Esophagus muscularis mucosa (tissue), 4 donors: Measurements from ENCODE around the gene VARS1. TPM values are rescaled to one million over a fixed set of nuclear protein-coding genes. Genes with fewer than 3 reads are reported as not detected.

Experiments
- DNase-seq: peaks from one replicate; pipeline ENCODE4 v3.0.0-alpha.2; 2017; ENCODE audit errors: extremely low spot score
- H3K27ac ChIP-seq, 4 donors: fragments of 200-600 bp; sonication (generic); replicated peaks in 1 of 4; 1 replicate in 3 of 4; 2 replicates in 1 of 4; pipeline ENCODE4 v1.5.1; 2016 to 2019; ENCODE audit warnings: mild to moderate bottlenecking in 1 of 4
- H3K27me3 ChIP-seq, 4 donors: fragments of 200-600 bp; sonication (generic); one replicate each; pipeline versions ENCODE4 v1.5.1 to v1.6.0; 2016 to 2019
- H3K36me3 ChIP-seq, 4 donors: fragments of 200-600 bp; sonication (generic); one replicate each; pipeline ENCODE4 v1.5.1; 2016 to 2019
- H3K4me1 ChIP-seq, 4 donors: fragments of 200-600 bp; sonication (generic); one replicate each; pipeline ENCODE4 v1.5.1; 2016 to 2019
- H3K4me3 ChIP-seq, 4 donors: fragments of 200-600 bp; sonication (generic); 1 replicate in 2 of 4; 2 replicates in 2 of 4; pipeline ENCODE4 v1.5.1; 2016 to 2019; ENCODE audit warnings: mild to moderate bottlenecking in 4 of 4, moderate library complexity in 1 of 4
- H3K9me3 ChIP-seq, 4 donors: fragments of 200-600 bp; sonication (generic); 1 replicate in 3 of 4; 2 replicates in 1 of 4; pipeline ENCODE4 v1.5.1; 2016 to 2019
- EP300 ChIP-seq: sonication (generic); formaldehyde crosslinking; IDR thresholded peaks from one replicate; pipeline ENCODE4 v1.6.1; 2017; ENCODE audit warnings: antibody characterized with exemption
- POLR2A ChIP-seq: fragments of 450-650 bp; IDR thresholded peaks from one replicate; pipeline ENCODE4 v1.6.1; 2017; ENCODE audit warnings: antibody characterized with exemption, moderate library complexity, mild to moderate bottlenecking, low read depth
- POLR2AphosphoS5 ChIP-seq, 2 donors: sonication (generic); formaldehyde crosslinking; IDR thresholded peaks; one replicate each; pipeline ENCODE4 v1.6.1; 2017; ENCODE audit warnings: antibody characterized with exemption in 2 of 2
- WGBS: methylation state at CpG from one replicate; pipeline ENCODE4 v1.1.5; 2018; 5-methylcytosine and 5-hydroxymethylcytosine counted together
- intact Hi-C: fragments of 100-400 bp; cut with DNase I; formaldehyde crosslinking; loops from one replicate; pipeline ENCODE4 v1.15.1; 2023
- total RNA-seq, 4 donors: library from RNA; depleted of rRNA; stranded (reverse); fragments of >200 nt; gene quantifications; one replicate each; pipeline versions ENCODE4 v1.1.0 to v1.2.1, GENCODE V29; 2016
- TF ChIP-seq, protein P1 (sequence below), 3 experiments: fragments of 200-600 bp in 2 of 3; fragments of 450-650 bp in 1 of 3; sonication (generic) in 2 of 3; IDR thresholded peaks; one replicate each; pipeline ENCODE4 v1.5.1; 2017 to 2019; ENCODE audit warnings: antibody characterized with exemption in 3 of 3, mild to moderate bottlenecking in 2 of 3, moderate library complexity in 1 of 3

Gene VARS1
- total RNA-seq, 4 donors from 2014 or later, result 25.0 to 53.2 (median 34.8) TPM

DNA sequence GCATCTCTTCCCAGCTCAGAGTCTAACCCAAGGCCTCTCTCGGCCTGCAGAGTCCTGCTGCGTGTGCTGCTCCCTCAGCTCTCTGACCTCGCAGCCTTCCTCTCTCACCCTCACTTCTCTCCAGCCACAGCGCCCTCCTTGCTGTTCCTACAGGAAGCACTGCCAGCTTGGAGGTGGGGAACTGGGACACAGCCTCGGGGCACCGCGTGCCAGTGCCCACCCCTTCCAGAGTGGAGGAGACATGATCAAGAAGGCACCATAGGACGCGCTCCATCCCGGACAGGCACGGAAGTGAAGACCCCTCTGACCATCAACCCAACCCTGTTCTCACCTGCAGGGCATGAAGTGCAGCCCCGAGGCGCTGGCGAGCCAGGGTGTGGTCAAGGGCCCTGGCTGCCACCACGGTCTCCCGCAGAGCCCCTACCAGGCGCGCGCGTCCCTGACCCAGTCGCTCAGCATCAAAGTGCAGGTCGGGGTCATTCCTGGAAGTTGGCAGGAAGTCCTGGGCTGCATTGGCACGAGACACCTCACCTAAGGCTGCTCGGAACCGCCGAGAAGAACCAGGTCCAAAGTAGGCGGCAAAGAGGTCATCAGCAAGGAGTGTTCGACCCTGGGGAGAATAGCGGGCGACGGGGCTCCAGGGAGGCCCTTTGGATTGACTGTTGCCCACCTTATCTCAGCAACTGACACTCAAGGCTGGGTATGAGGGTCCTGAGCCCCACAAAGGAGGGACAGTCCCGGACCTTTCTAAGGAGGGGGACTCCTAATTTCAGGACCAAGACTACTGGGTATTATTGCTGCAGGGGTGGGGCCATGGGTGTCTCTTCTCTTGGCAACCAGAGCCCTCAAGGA is 19.7 kb downstream of the VARS1 start:
- WGBS, result 91% methylated on average over 26 of the region's 32 CpGs
- TF ChIP-seq POLR2A (no peak), EP300 (no peak), POLR2AphosphoS5 (IDR thresholded peaks at IDR 0.05) (no peak)
- no peak for DNase-seq
- Histone ChIP-seq H3K4me3 (no peak overlapping the region), H3K36me3 (peaks cover 21 to 32% (median 26%) of the 10 kb centered on the region in 4 donors), H3K4me1 (peaks cover 12 to 22% (median 16%) of the 10 kb centered on the region in 4 donors), H3K27ac (no peak overlapping the region), H3K27me3 (no peaks in the 10 kb centered on the region), H3K9me3 (no peaks in the 10 kb centered on the region)
- intact Hi-C loops, result no loop called here

DNA sequence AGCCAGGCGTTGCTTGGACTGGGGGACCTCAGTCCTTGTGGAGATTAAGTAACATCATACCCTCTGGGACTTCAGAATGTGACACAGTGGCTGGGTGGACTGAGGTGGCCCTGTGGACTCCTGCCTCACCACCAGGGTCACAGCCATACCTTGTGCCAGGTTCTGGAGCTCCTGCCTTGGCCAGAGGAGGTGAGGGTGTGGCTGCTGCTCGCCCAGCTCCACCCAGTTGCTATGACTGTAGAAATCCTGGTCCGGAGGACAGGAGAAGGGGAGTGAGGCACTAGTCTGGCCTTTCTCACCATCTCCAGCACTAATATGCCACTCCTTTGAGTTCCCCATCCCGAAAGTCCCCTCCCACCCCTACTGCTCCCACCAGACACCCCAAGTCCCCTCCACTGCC is 20.4 kb downstream of the VARS1 start:
- TF ChIP-seq POLR2A, result no peak
- TF ChIP-seq, protein P1, sequence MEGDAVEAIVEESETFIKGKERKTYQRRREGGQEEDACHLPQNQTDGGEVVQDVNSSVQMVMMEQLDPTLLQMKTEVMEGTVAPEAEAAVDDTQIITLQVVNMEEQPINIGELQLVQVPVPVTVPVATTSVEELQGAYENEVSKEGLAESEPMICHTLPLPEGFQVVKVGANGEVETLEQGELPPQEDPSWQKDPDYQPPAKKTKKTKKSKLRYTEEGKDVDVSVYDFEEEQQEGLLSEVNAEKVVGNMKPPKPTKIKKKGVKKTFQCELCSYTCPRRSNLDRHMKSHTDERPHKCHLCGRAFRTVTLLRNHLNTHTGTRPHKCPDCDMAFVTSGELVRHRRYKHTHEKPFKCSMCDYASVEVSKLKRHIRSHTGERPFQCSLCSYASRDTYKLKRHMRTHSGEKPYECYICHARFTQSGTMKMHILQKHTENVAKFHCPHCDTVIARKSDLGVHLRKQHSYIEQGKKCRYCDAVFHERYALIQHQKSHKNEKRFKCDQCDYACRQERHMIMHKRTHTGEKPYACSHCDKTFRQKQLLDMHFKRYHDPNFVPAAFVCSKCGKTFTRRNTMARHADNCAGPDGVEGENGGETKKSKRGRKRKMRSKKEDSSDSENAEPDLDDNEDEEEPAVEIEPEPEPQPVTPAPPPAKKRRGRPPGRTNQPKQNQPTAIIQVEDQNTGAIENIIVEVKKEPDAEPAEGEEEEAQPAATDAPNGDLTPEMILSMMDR (IDR thresholded peaks at IDR 0.05), result no peak
- no peak for TF ChIP-seq POLR2AphosphoS5 (IDR thresholded peaks at IDR 0.05)
- TF ChIP-seq EP300, result no peak
- intact Hi-C loops, result no loop called here
- Histone ChIP-seq H3K27me3 (no peaks in the 10 kb centered on the region), H3K4me1 (peaks cover 12 to 22% (median 16%) of the 10 kb centered on the region in 4 donors), H3K27ac (no peak overlapping the region), H3K9me3 (no peaks in the 10 kb centered on the region), H3K4me3 (no peak overlapping the region), H3K36me3 (peaks cover 16 to 25% (median 20%) of the 10 kb centered on the region in 4 donors)
- DNase-seq, result no peak
- 85% methylated on average over 4 of the region's 4 CpGs for WGBS

DNA sequence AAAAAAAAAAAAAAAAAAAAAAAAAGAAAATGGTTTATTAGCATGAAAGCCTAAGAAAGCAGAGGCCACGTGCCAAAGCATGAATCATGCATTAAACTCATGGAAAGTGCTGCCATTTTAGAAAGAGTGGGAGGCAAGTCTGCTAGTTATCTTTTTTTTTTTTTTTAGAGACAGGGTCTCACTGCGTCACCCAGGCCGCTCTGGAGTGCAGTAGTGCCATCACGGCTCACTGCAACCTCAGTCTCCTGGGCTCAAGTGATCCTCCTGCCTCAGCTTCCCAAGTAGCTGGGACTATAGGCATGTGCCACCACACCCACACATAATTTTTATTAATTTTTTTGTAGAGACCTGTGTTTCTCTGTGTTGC is 23.6 kb downstream of the VARS1 start:
- intact Hi-C loops, result loop anchor here (5.0 kb wide), 1 partner anchor 60 kb away; no protein-coding TSS in a partner anchor
- WGBS, result 65% methylated on average over 4 of the region's 4 CpGs

DNA sequence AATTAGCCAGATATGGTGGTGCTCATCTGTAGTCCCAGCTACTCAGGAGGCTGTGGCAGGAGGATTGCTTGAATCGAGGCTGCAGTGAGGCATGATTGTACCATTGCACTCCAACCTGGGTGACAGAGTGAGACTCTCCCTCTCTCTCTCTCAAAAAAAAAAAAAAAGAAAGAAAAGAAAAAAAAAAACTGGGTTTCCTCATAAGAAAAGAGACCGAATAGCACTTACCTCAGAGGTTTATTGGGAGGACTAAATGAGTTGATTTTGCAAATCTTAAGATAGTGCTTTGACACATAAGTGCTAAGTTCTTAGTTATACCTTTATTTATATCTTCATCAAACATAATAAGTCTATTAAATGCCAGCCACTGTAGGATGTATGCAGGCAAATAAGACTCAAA is 24.7 kb downstream of the VARS1 start:
- Histone ChIP-seq H3K36me3 (no peaks in the 10 kb centered on the region), H3K4me1 (peaks cover 0 to 22% (median 14%) of the 10 kb centered on the region in 4 donors), H3K27ac (no peak overlapping the region), H3K27me3 (peaks cover 0 to 3% (median 0%) of the 10 kb centered on the region in 4 donors), H3K4me3 (no peak overlapping the region), H3K9me3 (no peaks in the 10 kb centered on the region)
- intact Hi-C loops, result loop anchor here (5.0 kb wide), 1 partner anchor 61 kb away; no protein-coding TSS in a partner anchor
- TF ChIP-seq POLR2AphosphoS5 (IDR thresholded peaks at IDR 0.05) (no peak), POLR2A (no peak), EP300 (no peak)
- TF ChIP-seq, protein P1 (IDR thresholded peaks at IDR 0.05), result no peak
- no peak for DNase-seq
- 93% methylated on average over 2 of the region's 2 CpGs for WGBS

More for the DNA sequence above, 23.6 kb downstream of the VARS1 start:
- H3K4me3 ChIP-seq, result no peak overlapping the region
- no peak for DNase-seq
- H3K4me1 ChIP-seq, result peaks cover 5 to 22% (median 11%) of the 10 kb centered on the region in 4 donors
- TF ChIP-seq POLR2AphosphoS5 (IDR thresholded peaks at IDR 0.05), result no peak
- TF ChIP-seq, protein P1 (IDR thresholded peaks at IDR 0.05), result no peak
- no peak for TF ChIP-seq POLR2A
- TF ChIP-seq EP300, result no peak
- H3K36me3 ChIP-seq, result no peaks in the 10 kb centered on the region
- no peak overlapping the region for H3K27ac ChIP-seq
- H3K27me3 ChIP-seq, result no peaks in the 10 kb centered on the region
- no peaks in the 10 kb centered on the region for H3K9me3 ChIP-seq

DNA sequence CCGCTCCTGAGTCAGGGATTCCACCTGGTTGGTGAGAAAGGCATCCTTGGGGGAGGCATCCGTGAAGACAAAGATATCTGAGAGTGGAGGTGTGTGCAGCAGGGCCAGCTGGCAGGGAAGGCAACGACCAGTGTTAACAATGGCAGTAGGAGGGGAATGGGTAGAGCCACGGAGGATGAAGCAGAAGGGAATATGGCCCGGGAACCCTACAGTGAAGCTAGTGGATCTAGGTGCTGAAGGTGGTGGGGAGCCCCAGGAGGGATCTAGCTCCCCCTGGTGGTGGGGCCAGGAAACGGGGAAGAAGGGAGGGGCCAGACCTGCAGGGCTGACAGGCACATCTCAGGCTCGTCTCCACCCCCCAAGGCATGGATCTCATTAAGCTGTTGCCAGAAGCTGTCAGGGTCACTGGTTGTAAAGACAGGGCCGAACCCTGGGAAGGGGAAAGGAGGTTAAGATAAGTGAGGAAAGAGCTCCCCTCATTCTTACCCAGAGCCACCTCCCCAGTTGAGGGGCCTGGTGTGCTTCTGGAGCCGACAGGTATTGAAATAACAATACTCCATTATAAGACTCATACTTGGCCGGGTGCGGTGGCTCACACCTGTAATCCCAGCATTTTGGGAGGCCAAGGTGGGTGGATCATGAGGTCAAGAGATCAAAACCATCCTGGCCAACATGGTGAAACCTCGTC is 25.7 kb downstream of the VARS1 start:
- Histone ChIP-seq H3K4me1 (peaks cover 0 to 25% (median 16%) of the 10 kb centered on the region in 4 donors), H3K4me3 (no peak overlapping the region), H3K9me3 (no peaks in the 10 kb centered on the region), H3K36me3 (no peaks in the 10 kb centered on the region), H3K27me3 (peaks cover 0 to 3% (median 0%) of the 10 kb centered on the region in 4 donors), H3K27ac (no peak overlapping the region)
- 46% methylated on average over 9 of the region's 12 CpGs for WGBS
- TF ChIP-seq, protein P1 (IDR thresholded peaks at IDR 0.05), result peak; percentile 74 to 93 (median 86)
- TF ChIP-seq POLR2A, result no peak
- peak; percentile 44 to 59 for TF ChIP-seq POLR2AphosphoS5 (IDR thresholded peaks at IDR 0.05)
- TF ChIP-seq EP300, result no peak
- no peak for DNase-seq
- intact Hi-C loops, result loop anchor here (2.0 to 5.0 kb wide), 3 partner anchors 43 to 89 kb away; partner anchors contain the start of genes DDAH2 and LY6G5C
